Hypothalamus (tissue), 51 donors: Measurements from ENCODE around the gene ING1.
"Not testable (repeated sequence)": the region's sequence is repeated elsewhere in the genome, so short reads cannot be mapped to it uniquely, and the experiment has no call there.

Experiments used
- DNase-seq, 51 donors: peaks; one replicate each; lab custom pipeline; 2025; lab: John Stamatoyannopoulos, UW

ING1 gene

DNA sequence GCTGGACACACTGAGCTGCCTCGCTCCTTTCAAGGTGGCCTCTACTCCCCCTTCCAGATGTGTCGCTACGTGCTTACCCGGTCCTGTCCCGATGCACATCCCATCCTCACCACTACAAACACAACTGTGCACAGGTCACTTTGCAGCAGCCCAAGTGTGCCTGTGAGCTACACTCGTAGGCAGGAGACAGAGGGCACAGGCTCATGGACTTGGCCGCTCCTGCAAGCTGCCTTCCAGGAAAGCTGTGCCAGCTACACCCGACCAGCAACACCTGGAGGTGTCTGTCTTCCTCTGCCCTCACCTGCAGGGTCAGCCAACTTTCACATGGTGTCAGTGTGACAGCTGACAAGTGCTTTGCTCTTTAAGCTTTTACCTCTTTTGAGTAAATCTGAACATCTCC, 23.0 kb upstream of the ING1 start:
- DNase-seq = no peak

DNA sequence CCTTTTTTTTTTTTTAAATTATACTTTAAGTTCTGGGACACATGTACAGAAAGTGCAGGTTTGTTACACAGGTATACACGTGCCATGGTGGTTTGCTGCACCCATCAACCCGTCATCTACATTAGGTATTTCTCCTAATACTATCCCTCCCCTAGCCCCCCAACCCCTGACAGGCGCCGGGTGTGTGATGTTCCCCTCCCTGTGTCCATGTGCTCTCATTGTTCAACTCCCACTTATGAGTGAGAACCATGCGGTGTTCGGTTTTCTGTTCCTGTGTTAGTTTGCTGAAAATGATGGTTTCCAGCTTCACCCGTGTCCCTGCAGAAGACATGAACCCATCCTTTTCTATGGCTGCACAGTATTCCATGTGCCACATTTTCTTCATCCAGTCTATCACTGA, 17.7 kb upstream of the ING1 start:
- DNase-seq = not testable (repeated sequence)

DNA sequence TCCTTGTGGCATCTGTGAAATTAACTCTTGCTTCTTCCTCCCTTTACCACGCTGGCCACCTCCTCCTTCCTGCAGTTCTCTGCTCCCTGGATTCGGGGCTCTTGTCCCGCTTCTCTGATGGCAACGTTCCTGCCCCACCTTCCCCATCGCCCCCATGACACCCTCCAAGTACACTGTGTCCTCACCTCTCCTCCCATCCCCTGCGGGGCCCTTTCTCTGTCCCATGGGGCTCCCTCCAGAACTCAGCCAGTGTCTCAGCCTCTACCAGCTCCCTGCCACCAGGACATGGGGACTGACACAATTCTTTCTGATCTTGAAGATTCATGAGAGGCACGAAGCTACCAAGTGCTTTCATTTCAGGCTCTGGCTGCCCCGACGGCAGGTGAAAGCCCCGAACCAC, 16.7 kb upstream of the ING1 start:
- no peak for DNase-seq

DNA sequence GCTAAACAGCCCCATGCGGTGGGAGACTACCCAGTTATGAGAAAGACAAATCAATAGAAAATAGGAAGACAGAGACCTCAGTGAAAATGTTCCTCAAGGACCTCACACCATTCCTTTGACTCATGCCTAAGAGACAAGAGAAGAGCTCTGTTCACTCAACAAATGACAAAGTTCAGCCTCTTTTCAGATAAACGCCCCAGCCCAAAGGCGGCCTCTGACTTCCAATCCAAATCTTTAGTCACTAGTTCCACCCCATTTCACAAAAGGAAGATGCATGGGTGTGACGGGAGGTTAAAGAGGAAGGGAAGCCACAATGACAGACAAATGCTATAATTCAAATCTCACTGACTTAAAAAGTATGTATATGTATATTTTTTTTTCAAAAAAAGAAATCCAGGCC, 15.7 kb upstream of the ING1 start:
- DNase-seq = no peak

DNA sequence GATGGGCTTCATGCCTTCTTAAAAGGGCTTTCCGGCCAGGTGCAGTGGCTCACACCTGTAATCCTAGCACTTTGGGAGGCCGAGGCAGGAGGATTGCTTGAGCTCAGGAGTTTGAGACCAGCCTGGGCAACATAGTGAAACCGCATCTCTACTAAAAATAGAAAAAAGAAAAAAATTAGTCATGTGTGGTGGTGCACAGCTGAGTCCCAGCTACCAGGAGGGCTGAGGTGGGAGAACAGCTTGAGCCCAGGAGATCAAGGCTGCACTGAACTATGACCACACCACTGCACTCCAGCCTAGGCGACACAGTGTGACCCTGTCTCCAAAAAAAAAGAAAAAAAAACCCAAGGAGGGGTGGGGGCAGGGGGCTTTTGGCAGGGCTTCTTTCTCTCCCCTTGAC, 14.8 kb upstream of the ING1 start:
- no peak for DNase-seq

DNA sequence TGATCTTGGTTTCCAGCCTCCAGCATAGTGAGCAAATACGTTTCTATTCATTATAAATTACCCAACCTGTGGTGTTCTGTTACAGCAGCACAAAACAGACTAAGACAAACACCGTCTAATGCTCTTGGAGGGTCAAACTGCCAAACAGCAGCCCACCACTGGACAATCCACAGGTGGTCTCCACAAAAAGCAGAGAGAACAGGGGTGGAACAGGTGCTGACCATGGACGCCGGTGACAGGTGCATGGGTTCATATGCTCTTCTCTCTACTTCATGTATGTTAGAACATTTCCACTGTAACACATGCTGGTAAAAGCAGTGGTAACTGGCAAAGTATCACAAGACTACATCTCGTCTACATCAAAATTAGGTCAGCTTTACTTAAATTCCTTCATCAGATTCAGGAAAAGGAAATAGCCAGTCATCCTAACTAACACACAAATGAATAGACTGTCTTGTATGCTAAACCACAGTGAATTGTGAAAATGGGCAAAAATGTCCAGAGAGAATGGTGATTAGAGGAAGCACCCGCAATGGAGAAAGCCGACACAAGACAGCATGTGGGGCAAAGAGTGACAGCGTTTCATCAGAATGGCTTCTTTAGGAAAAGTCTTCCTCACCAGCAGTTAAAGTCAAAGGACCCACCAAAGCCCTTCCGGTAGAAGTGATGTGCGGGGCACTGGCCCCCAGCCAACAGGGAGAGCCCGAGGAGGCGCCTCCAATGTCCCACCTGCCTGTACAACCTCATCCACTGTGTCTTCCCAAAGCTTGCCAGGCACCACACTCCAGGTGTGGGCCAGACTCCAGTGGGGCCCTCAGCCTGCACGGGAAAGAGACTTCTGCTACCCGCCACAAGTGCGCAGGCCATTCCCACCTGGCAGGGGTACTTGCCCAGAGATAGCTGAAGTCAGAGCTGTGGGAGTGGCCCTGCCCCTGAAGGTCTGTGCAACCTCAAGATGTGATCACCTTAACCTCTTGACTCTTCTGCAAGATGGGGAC, 14.1 kb upstream of the ING1 start:
- no peak for DNase-seq

DNA sequence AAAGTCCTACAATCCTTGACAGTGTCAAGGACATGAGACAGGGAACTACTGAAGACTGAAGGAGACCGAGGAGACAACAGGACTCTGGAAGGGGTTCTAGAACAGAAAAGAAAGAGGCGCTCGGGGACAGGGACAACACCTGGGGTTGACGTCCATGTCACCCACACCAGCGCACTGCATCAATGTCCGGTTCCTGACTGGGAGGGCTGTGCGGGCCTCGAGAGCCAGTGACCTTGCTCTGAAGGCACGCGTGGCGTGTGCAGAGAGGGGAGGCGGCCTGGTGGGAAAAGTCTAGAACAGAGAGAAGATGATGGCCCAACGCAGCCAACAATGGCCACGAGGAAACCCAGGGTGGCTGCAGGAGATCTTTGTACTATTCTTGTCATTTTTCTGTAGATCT, 13.3 kb upstream of the ING1 start:
- no peak for DNase-seq

DNA sequence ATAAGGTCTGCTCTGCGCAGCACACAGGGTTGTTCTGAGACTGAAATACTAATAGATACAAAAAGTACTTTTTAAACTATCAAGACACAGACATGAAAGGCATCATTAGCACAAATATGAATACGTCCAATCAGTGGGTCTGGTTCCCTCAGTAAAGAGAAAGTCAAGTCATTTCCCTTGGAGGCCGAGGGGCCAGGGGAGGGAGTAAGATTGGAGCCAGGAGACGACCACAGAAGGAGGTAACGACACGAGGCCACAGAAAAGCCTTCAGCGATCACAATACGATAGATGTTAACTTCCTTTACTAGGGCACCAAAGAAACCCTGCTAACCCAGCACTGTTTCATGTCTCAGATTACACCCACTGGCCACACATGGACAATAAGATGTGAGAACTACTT, 12.9 kb upstream of the ING1 start:
- DNase-seq = no peak

DNA sequence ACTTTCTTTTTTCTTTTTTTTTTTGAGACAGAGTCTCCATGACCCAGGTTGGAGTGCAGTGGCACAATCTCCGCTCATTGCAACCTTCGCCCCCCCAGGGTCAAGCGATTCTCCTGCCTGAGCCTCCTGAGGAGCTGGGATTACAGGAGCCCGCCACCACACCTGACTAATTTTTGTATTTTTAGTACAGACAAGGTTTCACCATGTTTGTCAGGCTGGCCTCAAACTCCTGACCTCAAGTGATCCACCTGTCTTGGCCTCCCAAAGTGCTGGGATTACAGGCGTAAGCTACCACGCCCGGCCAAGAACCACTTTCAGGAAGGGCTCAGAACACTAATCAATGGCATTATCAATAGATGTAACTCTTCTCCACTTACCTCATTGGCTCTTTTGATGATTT, 12.4 kb upstream of the ING1 start:
- not testable (repeated sequence) for DNase-seq

DNA sequence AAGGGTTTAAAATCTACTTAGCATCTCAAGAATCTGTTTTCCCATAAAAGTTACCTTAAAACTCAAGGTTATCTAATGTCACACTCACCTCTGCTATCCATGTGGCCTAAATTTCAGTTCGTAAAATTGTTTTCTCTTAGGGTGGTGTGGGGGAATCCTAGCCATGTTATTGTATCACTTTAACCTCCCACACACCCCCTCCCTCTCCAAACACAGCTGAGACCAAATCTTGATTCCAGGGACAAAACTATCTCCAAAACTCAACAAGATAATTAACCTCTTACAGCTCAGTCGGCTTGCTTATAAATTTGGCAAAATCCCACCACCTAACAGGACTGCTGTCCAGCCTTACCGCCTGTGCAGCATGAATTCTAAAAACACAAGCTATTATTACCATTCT, 11.4 kb upstream of the ING1 start:
- no peak for DNase-seq

DNA sequence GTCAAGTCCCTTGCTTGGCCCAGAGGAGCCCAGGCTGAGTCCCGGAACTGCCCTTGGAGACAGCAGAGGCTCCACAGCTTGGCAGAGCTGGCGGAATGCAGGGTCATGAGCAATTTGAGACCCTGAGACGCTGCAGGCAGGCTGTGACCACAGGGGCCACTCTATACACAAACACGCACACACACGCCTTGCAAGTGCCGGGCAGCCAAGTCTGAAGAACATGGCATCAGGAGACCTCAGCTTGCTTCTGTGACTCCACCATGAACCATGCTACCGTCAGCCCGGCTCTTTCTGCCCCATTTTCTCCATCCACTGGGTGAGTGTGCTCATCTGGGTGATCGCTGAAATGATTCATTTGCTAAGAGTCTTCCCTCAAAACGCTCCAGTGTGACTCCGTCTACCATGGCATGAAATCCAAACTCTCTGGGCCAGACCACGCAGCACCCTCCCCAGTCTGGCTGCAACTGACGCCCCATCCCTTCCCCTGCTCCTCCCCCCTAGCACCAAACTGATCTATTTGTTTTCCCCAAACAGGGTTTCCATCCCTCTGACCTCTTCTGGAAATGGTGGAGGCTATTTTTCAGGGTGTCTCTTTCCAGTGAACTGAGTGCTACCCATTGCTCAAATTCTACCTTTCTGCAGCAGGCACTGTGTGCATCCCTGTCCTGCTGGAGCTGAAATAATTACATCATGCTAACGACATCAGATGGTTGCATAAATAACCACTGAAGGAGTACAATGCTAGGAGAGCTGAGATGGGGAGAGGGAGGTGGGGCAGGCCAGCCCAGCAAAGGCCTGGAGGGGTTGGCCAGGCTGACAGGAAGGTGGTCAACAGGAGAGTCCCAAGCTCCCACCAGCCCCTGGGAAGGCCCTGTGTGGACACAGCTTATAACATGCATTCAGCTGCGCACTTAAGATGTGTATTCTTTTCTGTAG, 10.6 kb upstream of the ING1 start:
- DNase-seq = no peak

DNA sequence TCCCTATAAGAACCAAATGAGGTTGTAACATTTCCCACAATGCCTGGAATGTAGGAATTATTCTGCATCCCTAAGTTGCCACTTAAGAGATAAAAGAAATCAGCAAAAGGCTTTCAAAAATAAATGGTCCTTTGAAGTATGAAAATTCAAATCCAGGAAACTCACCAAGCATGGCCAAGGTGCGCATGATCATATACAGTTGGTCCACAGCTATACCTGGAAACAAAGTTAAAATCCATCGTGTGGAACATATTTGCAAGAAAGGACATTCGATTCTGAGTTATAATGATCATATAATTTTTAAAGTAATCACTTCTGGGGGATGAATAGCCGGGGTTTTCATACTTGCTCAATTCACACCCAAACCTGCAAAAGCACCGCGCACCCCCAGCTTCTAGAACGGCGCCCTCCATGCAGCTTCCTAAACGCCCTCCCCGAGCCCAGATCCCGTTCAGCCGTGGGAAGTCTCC, 8.1 kb upstream of the ING1 start:
- no peak for DNase-seq

DNA sequence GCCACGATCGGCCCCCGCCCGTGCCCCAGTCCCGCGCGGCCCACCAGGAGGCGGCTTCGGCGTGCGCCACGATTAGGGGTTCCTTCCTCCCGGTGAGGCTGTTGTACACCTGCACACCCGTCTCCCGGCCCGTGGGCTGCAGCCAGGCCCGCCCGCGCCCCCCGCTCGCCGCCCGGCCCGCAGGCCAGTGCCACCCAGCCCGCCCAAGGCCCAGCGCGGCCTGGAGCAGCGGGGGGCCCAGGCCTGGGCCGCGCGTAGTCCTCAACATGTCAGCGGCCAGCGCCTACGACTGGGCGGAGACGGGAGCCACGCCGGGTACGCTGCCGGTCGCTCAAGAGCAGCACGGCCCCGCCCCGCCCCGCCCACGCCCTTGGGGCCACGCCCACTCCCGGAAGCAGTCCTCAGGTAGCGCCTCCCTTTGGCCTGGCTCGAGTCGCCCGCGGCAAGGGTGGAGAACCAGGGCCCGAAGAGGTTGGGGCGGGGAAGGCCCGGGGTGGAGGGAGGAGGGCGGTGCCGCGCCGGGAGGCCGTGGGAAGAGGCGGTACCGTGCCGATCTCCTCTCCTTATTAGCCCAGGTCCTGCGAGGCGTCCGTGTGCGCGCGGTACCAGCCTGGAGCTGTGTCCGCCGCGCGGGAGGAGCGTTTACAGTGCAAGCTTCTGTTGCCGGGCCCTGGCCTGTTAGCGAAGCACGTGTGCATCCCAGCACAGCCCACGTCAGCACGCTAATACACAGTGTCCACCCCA, 7.5 kb upstream of the ING1 start, which contains the start of gene CARS2:
CARS2 (minus strand) TSS at position 291 of the 744 bp plus-strand sequence; CDS start at position 268, 23 bp downstream.
- peak; percentile 25 to 95 (median 86) for DNase-seq

DNA sequence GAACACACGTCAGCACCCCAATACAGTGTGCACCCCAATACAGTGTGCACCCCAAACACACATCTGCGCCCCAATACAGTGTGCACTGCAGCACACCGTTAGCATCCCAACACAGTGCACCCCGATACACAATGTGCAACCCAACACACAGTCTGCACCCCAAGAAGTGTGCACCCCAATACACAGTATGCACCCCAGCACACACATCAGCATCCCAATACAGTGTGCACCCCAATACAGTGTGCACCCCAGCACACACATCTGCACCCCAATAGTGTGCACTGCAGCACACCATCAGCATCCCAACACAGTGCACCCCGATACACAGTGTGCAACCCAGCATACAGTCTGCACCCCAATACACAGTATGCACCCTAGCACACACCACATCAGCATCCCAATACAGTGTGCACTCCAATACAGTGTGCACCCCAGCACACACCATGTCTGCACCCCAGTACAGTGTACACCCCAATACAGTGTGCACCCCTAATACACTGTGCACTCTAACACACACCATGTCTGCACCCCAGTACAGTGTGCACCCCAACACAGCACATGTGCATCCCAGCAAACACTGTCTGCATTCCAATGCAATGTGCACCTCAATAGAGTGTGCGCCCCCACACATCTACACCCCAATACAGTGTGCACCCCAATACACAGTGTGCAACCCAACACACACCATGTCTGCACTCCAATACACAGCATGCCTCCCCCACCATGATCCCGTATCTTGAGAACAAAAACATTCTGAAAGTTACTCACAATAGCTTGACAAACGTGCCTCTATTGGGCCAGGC, 6.7 kb upstream of the ING1 start:
- DNase-seq = no peak

DNA sequence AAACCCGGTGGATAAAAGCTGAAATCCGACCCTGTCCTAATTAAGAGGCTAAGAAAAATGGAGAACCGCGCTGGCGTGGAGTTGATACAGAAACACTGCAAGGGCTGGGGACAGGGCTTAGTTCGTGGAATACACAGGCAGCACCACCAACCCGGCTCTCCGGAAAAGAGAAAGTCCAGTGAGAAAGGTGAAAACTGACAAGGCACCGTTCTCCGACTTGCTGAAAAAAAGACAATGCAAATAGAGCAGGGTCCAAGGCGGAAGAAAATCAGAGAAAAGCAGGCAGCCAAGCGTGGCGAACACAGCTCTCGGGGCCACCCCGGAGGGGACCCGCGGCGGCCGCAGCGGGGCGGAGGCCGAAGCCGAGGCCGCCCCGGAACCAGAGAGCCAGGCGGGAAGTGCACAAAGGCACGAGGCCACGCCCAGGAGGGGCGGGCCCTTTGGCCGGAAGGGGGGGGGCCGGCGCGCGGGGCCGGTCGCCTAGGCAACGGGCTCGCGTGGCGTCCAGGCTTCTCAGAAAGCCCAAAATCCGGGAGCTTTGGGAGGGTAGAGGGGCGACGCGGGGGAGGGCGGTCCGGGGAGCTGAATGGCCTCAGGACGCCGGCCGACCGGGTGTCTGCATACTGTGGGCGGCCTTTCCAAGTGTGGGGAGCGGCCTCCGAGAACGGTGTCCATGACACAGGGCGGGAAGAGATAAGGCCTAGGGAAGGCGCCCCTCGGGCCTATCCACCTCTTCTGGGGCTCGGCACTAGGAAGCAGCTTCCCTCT, 1.2 kb upstream of the ING1 start:
- DNase-seq = peak; percentile 36 to 95 (median 84)

DNA sequence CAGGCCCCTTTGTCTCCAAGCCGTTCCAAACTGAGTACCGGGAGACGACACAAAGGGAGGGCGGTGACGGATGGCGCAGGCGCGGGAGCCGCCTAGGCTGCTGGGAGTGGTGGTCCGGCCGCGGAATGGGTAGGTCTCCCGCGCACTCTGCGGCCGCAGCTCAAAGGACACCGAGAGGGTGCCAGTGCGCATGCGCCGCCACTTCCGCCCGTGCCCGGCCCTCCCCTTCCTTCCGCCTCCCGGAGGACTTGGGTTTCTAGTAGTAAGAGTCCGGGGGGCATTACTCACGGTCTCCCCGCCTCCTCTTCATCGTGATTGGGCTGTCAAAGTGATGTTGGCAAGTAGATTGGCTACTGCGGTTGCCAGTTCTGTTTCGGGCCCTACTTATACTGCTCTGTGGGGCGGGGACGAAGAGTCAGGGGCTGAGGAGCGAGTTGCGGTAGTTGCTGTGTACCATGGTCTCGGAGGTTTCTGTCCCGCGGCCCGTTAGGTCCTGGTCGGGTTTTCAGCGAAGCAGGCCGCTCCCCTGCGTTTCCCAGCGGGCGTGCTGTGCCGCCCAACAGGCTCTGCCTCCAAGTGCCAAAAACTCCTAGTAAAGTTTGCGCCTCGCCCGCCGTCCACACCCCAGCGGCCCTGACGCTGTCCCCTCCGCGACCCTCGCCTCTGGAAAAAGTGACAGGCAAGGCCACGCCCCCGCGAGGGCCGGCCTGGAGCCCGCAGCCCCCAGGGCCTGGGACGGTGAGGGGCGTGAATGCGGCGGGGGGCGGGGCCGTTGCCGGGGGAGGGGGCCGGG, 455 bp upstream of the ING1 start:
- peak; percentile 94 to 100 (median 98) for DNase-seq

DNA sequence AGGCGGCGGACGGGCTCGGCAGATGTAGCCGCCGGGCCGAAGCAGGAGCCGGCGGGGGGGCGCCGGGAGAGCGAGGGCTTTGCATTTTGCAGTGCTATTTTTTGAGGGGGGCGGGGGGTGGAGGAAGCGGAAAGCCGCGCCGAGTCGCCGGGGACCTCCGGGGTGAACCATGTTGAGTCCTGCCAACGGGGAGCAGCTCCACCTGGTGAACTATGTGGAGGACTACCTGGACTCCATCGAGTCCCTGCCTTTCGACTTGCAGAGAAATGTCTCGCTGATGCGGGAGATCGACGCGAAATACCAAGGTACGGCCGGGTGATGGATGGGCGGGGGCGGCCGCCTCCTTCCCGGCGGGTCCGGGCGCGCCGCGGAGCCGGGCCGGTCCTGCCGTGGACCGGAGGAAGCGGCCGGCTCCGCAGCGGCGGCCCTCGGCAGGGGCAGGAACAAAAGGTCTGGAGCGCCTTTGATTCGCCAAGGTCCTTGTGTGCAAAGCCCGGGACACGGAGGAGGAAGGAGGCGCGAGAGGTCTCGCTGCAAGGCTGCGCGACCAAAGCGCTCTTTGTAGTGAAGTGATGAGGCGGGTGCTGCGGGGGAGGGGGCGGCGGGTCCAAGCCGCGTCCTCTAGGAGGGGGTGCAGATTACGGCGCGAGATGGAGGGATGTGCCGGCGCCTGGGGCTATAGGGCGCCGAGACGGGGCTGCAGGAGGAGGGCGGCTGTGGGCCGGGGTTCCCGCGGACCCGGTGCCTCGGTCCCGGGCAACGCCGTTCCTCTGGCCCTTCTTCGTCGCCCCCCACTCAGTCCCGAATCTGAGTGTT, 689 bp downstream of the ING1 start:
- DNase-seq = peak in 42 of 51 donors; percentile 17 to 83 (median 50)
